ENCODE results near the gene N4BP3.

N4BP3 gene

GRCh38 chr5:178150977-178151734 lies 37.8 kb downstream of the N4BP3 start:
- DNase-seq (ENCODE audit: low spot score): no peak

GRCh38 chr5:178152491-178153444 lies 39.4 kb downstream of the N4BP3 start:
- no peak for DNase-seq (ENCODE audit: low spot score)

- peak; percentile 96 for DNase-seq (ENCODE audit: low spot score)
Measured at GRCh38 chr5:178153530-178154340, 40.4 kb downstream of the N4BP3 start, which contains the start of gene NHP2. Gene NHP2, minus strand, starts transcription at chr5:178153885. Its CDS starts 68 bp downstream, at chr5:178153817.

- DNase-seq (ENCODE audit: low spot score): no peak
Measured at GRCh38 chr5:178155065-178155464, 41.7 kb downstream of the N4BP3 start.

- no peak for DNase-seq (ENCODE audit: low spot score)
Measured at GRCh38 chr5:178160176-178160575, 46.8 kb downstream of the N4BP3 start.

GRCh38 chr5:178162481-178162880 lies 49.1 kb downstream of the N4BP3 start:
- DNase-seq (ENCODE audit: low spot score): peak; percentile 77

GRCh38 chr5:178163772-178164735 lies 50.7 kb downstream of the N4BP3 start:
- DNase-seq (ENCODE audit: low spot score): peak; percentile 91

- no peak for DNase-seq (ENCODE audit: low spot score)
Measured at GRCh38 chr5:178165581-178165980, 52.2 kb downstream of the N4BP3 start.

GRCh38 chr5:178170455-178170854 lies 57.1 kb downstream of the N4BP3 start:
- no peak for DNase-seq (ENCODE audit: low spot score)

GRCh38 chr5:178174456-178174855 lies 61.1 kb downstream of the N4BP3 start:
- no peak for DNase-seq (ENCODE audit: low spot score)

Measured in D341Med (cell line).